HG02981 (cell line): ENCODE results near the gene GDF3.
"Not testable (repeated sequence)": the region's sequence is repeated elsewhere in the genome, so short reads cannot be mapped to it uniquely, and the experiment has no call there.

Experiments used
- ATAC-seq: cut with Tn5 transposase; IDR thresholded peaks from one replicate; pipeline ENCODE4 v1.9.1; 2021; ENCODE audit warnings: mild to moderate bottlenecking, moderate library complexity; ENCODE audit not compliant: unreplicated experiment

Gene GDF3

DNA sequence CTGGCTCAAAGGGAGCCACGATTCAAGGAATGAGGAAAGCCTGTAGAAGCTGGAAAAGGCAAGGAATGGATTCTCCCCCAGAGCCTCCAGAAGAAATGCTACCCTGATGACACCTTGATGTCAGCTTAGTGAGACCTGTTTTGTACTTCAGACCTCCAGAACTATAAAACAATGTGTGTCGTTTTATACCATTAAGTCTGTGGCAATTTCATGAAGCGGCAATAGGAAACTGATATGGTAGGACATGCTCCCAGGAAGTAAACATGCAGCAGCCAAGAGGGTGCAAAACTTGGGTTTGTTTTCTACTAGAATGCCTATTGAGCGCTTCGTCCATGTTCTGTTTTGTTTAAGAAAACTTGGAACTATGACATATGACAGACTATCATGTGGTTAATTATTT is 27.4 kb downstream of the GDF3 start:
- no peak for ATAC-seq

DNA sequence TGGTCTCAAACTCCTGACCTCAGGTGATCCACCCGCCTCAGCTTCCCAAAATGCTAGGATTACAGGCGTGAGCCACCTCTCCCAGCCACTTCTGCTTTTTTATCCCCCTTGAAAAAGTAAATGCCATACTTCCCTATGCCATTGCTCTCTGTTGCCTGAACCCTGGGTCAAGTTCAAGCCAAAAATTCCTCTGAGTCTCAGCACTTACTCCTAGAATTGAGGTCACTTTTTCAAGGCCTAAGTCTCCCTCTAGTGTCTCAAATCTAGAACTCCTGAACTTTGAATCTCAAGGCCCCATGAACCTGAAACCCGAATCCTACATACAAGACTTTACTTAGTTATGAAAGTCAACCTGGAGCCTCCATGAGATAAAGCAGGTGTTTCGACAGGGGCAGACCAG is 28.4 kb downstream of the GDF3 start:
- no peak for ATAC-seq

DNA sequence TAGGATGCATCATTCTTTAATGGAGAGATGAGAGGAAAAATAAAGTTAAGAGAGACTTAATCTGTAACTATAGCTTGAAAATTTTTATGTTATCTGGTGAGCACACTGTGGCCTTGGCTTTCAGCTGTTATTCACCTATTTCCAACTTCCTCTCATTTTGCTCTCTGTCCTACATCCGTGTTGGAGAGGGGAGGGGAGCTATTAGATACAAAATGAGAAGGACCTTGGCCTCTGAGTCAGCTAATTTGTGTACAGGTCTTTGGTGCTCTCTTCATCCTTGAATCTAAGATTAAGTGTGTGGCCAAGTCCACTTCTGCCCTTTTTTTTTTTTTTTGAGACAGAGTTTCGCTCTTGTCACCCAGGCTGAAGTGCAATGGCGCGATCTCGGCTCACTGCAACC is 29.0 kb downstream of the GDF3 start:
- no peak for ATAC-seq

DNA sequence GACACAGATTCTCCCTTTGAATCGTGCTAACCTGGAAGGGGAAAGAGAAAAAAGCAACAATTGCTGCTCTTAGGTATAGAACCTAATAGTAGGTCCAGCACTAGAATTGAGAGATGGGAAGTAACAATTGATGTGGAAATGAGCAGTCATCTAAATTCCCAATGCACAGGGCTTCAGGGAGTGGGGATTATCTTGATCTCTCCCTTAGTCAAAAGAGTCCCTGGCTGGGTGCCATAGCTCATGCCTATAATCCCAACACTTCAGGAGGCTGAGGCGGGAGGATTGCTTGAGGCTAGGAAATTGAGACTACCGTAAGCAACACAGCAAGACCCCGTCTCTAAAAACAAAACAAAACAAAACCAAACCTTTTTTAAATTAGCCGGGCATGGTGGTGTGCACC is 33.8 kb downstream of the GDF3 start:
- ATAC-seq: no peak

DNA sequence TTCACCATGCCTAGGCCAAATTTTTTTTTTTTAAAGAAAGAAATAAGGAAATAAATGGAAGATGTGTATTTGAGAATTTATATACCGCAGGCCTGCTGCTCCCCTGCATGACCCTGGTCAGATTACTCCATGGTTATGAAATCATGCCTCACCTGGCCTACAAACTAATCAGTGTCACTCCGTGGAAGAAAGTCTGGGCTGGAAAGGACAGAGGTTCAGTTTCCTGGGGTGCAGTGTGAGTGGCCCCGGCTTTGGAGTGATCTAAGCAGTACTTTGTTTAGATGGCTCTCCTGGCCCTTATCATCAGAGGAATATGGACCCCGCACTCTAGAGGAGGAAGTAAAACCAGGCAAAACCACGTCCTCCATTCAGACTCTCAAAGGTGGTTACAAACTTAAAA is 39.5 kb downstream of the GDF3 start:
- ATAC-seq: no peak

DNA sequence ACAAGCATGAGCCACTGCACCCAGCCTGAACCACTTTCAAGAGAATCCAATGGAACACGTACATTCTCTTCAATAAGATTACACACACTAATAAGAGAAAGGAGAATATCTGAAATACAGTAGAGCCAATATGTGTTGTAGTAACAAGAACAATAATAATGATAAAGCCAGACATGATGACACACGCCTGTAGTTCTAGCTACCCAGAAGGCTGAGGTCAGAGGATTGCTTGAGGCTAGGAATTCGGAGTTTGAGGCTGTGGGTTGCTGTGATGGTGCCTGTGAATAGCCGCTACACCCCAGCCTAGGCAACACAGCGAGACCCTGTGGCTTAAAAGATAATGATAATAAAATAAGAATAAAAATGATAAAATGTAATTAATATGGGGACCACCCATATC is 45.5 kb downstream of the GDF3 start:
- no peak for ATAC-seq

DNA sequence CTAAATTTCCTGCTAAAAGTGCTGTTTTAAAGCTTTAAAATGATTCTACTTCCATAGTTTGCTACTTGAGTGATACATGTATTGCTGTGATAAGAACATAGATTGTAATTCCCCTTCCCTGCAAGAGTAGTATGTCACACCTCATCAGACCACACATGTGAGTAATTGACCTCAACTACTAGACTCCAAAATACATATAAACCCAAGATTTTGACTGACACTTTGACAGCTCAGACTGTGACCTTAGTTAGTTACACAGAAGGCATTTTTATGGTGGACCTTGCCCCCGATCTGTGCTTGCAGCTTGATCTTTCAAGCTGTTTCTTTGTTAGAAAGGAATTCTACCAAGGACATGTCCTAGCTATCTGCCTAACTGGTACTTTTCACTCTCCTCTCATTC is 48.5 kb downstream of the GDF3 start:
- ATAC-seq: no peak

DNA sequence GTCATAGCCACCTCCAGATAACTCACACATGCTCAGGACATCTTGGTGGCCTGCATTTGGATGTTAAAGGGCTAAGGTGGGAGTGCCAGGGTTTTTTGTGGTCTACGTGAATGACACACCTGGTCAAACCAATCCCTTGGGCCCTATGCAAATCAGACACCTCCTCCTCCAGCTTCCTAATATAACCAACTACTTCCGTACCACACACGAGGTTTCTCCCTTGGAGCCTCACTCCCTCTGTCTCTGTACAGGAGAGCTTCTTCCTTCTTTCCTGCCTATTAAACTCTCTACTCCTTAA is 49.4 kb downstream of the GDF3 start:
- ATAC-seq: no peak

DNA sequence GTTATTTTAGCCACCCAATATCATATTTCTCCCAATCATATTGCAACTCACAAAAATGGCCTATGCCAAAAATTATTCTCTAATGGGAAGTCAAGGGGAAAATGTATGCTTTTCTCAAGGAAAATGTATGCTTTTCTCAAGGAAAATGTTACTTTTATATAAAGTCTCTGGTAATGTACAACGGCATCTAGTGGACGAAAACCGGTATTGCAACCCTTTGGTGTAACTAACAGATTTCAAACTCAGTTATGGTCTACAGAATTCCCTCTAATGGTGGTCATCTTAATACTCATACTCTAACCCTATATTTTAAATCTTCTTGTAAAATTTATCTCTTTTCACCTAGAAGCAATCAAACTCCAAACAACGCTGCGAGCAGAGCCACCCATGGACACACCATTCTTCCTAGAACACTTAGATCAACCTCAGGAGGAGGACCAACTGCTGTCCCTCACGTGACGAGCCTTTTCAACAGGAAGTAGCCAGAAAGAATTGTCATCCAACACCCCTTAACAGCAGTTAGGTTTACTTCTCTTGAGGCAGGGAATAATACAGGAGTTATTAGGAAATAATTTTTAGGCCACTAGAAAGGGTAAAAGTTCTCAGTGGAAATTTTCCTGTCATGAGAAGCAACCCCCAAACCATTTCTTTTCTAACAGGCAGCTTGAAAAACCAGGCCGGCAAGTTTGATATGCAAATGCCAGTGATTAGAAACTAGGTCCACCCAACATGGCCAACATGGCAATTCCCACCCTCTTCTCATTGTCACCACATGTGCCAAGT is 50.0 kb downstream of the GDF3 start:
- ATAC-seq: no peak

DNA sequence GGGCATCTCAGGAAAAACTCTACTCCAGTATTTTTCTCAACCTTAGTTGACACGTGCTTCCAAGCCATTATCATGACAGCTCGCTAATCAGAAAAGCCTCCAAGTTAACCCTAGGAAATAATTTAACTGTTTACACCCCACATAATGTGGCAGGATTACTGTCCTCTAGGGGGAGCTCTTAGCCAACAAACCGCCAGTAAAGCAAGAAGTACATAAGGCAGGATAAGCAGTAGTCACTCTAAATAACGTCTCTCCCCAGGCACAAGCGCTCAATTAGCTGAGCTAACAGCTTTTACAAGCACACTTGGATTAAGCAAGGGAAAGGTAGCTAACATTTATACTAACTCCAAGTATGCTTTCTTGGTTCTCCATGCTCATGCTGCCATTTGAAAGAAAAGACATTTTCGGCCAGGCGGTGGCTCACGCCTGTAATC is 52.7 kb downstream of the GDF3 start:
- ATAC-seq: no peak

DNA sequence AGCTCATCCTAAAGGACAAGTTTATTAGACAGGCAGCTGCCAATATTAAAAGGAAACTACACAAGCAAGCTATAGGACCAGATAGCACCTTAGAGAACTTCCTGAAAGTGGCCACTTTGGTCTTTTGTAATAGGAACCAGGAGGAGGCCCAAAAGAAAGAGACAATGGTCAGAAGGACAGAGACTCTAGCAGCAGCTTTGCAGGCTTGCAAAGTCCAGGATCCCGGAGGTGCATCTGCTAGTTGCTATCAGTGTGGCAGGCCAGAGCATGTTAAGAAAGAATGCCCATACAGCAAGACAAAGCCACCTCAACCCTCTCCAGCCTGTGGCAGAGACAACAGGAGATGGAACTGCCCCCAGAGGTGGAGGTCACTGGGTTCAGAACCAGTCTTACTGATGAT is 53.3 kb downstream of the GDF3 start:
- no peak for ATAC-seq

DNA sequence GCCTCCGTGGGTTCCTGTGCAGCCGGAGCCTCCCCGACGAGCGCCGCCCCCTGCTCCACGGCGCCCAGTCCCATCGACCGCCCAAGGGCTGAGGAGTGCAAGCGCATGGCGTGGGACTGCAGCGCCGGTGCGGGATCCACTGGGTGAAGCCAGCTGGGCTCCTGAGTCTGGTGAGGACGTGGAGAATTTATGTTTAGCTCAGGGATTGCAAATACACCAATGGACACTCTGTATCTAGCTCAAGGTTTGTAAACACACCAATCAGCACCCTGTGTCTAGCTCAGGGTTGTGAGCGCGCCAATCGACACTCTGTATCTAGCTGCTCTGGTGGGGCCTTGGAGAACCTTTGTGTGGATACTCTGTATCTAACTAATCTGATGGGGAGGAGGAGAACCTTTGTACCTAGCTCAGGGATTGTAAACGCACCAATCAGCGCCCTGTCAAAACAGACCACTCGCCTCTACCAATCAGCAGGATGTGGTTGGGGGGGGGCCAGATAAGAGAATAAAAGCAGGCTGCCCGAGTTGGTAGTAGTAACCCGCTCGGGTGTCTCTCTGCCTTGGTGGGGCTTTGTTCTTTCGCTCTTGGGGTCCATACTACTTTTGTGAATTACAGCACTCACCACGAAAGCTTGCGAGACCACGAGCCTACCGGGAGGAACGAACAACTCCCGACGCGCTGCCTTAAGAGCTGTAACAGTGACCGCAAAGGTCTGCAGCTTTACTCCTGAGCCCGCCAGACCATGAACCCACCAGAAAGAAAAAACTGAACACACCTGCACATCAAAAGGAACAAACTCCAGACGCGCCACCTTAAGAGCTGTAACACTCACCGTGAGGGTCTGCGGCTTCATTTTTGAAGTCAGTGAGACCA is 55.2 kb downstream of the GDF3 start:
- not testable (repeated sequence) for ATAC-seq
